HepG2 (cell line): ENCODE data around the gene NXF2. TPM values are rescaled to one million over a fixed set of nuclear protein-coding genes. Genes with fewer than 3 reads are reported as not detected.

Experiments
- ATAC-seq: fragments of 200-7000 bp; cut with Tn5 transposase; 3 replicates; pipeline ENCODE4 v1.9.1; 2020; ENCODE audit warnings: mild to moderate bottlenecking, moderate library complexity
- BruUV-seq: library from RNA; stranded (reverse); fragments of 400-500 nt; replicated peaks from 2 replicates; lab custom pipeline; 2021; lab: Mats Ljungman, UMichigan
- CTCF ChIA-PET: fragments of 300-600 bp; formaldehyde crosslinking; extraction: SDS; loops from one replicate; lab custom pipeline; 2021; ENCODE audit warnings: low total read pairs, inconsistent platforms, low intra/inter-chr PET ratio; lab: Yijun Ruan, JAX
- POLR2A ChIA-PET: fragments of 350-600 bp; sonication (Branson Sonifier 250); formaldehyde crosslinking; loops from one replicate; lab custom pipeline; 2020; ENCODE audit warnings: antibody characterized with exemption, inconsistent platforms; lab: Yijun Ruan, JAX
- DNase-seq: peaks from one replicate; pipeline ENCODE4 v3.0.0-alpha.2; 2015; ENCODE audit warnings: low spot score
- FAIRE-seq: peaks from 3 replicates; lab custom pipeline; 2011; peaks lifted over from hg19 to GRCh38; lab: Jason Lieb, UNC
- H2AFZ ChIP-seq: one replicate; pipeline ENCODE4 v1.6.1; 2011; ENCODE audit warnings: low read length, inconsistent platforms
- H3K27ac ChIP-seq: fragments of 300-600 bp; 3 replicates; pipeline ENCODE4 v1.8.0; 2011; ENCODE audit warnings: mixed run types, mild to moderate bottlenecking, mixed read lengths, low read length, inconsistent platforms; ENCODE audit not compliant: insufficient read depth; ENCODE audit errors: extremely low read length
- H3K27me3 ChIP-seq, 2 experiments: fragments of 200-600 bp in 1 of 2; 2 replicates in 1 of 2; 3 replicates in 1 of 2; pipeline versions ENCODE4 v1.6.0 to v1.8.0; 2011; ENCODE audit warnings: low read length in 2 of 2, mild to moderate bottlenecking in 2 of 2, moderate library complexity in 2 of 2, inconsistent platforms in 1 of 2; ENCODE audit not compliant: insufficient read depth in 2 of 2, control insufficient read depth in 1 of 2
- H3K36me3 ChIP-seq, 2 experiments: fragments of 200-600 bp in 1 of 2; replicated peaks in 1 of 2; 2 replicates in 1 of 2; 3 replicates in 1 of 2; pipeline versions ENCODE4 v1.5.1 to v1.8.0; 2011; ENCODE audit warnings: low read length in 2 of 2, inconsistent platforms in 1 of 2; ENCODE audit not compliant: insufficient read depth in 2 of 2, control insufficient read depth in 1 of 2
- H3K4me1 ChIP-seq: 2 replicates; pipeline ENCODE4 v1.5.1; 2012; ENCODE audit warnings: low read length, inconsistent platforms; ENCODE audit not compliant: insufficient read depth
- H3K4me2 ChIP-seq: 2 replicates; pipeline ENCODE4 v1.6.0; 2011; ENCODE audit warnings: low read depth, low read length, inconsistent platforms
- H3K4me3 ChIP-seq, 3 experiments: fragments of 200-600 bp in 1 of 3; sonication (generic), shearing (Covaris generic) in 1 of 3; replicated peaks in 1 of 3; 2 replicates each; pipeline ENCODE4 v1.5.1; 2011 to 2016; ENCODE audit warnings: low read length in 3 of 3, inconsistent platforms in 2 of 3, low read depth in 2 of 3, mild to moderate bottlenecking in 2 of 3, control low read depth in 1 of 3, mixed read lengths in 1 of 3; ENCODE audit not compliant: insufficient read depth in 1 of 3
- H3K79me2 ChIP-seq: one replicate; pipeline ENCODE4 v1.6.1; 2011; ENCODE audit warnings: low read length, inconsistent platforms; ENCODE audit not compliant: insufficient read depth
- H3K9ac ChIP-seq: 2 replicates; pipeline ENCODE4 v1.6.0; 2011; ENCODE audit warnings: mild to moderate bottlenecking, low read depth, low read length, inconsistent platforms; ENCODE audit not compliant: insufficient read depth
- H3K9me3 ChIP-seq: 2 replicates; pipeline ENCODE4 v1.5.1; 2012; ENCODE audit warnings: mild to moderate bottlenecking, low read length
- H4K20me1 ChIP-seq: 2 replicates; pipeline ENCODE4 v1.6.0; 2011; ENCODE audit warnings: inconsistent platforms, mild to moderate bottlenecking, low read length, moderate library complexity; ENCODE audit not compliant: insufficient read depth
- ISX ChIP-seq: sonication (generic); formaldehyde crosslinking; conservative IDR thresholded peaks from 2 replicates; pipeline ENCODE4 v1.5.0; 2020; ENCODE audit warnings: missing genetic modification reagents
- KAT7 ChIP-seq: IDR thresholded peaks from 2 replicates; pipeline ENCODE4 v1.6.1; 2018; ENCODE audit warnings: borderline replicate concordance, missing compliant biosample characterization
- MTF1 ChIP-seq: sonication (generic); formaldehyde crosslinking; IDR thresholded peaks from 2 replicates; pipeline ENCODE4 v1.5.0; 2020; ENCODE audit warnings: missing genetic modification reagents
- RARA ChIP-seq: IDR thresholded peaks from 2 replicates; pipeline ENCODE4 v1.6.1; 2016; ENCODE audit warnings: missing genetic modification reagents, missing compliant biosample characterization
- RBM39 ChIP-seq: fragments of 200-400 bp; formaldehyde crosslinking; IDR thresholded peaks from one replicate; pipeline ENCODE4 v1.6.1; 2018; ENCODE audit warnings: antibody characterized with exemption, mild to moderate bottlenecking, low read depth, low read length; ENCODE audit not compliant: poor library complexity, severe bottlenecking
- REPIN1 ChIP-seq: sonication (generic); formaldehyde crosslinking; IDR thresholded peaks from 2 replicates; pipeline ENCODE4 v1.8.0; 2022; ENCODE audit warnings: missing genetic modification reagents, low read depth, mild to moderate bottlenecking, borderline replicate concordance
- SMARCC2 ChIP-seq: fragments of 450-650 bp; IDR thresholded peaks from 2 replicates; pipeline ENCODE4 v1.6.1; 2017; ENCODE audit warnings: antibody characterized with exemption, mild to moderate bottlenecking
- SOX5 ChIP-seq: IDR thresholded peaks from 2 replicates; pipeline ENCODE4 v1.6.1; 2016; ENCODE audit warnings: borderline replicate concordance
- WGBS: methylation state at CpG from one replicate; pipeline ENCODE4 v1.1.6; 2017; ENCODE audit warnings: low lambda C conversion rate; 5-methylcytosine and 5-hydroxymethylcytosine counted together
- in situ Hi-C: cut with HindIII; loops from 2 replicates; pipeline ENCODE4 v1.10.0; 2017; ENCODE audit warnings: low pct_unique_long_range_greater_than_20kb; ENCODE audit not compliant: extremely low pct_ligation_motif_present
- intact Hi-C: fragments of 100-400 bp; cut with micrococcal nuclease; formaldehyde crosslinking; loops from one replicate; pipeline ENCODE4 v1.10.0; 2022; ENCODE audit not compliant: unreplicated experiment
- polyA plus RNA-seq, 8 experiments: library from polyadenylated mRNA; depleted of rRNA in 3 of 8; stranded (reverse) in 7 of 8; unstranded in 1 of 8; fragments of >200 nt; fragmentation: Illumina TruSeq in 4 of 8; extraction: Trizol in 4 of 8; gene quantifications; 2 replicates each; pipeline versions ENCODE4 v1.2.1 to v1.2.3, GENCODE V29; 2011 to 2016; ENCODE audit warnings: low read depth in 4 of 8, missing spikeins in 1 of 8, mixed read lengths in 1 of 8; ENCODE audit not compliant: insufficient read depth in 1 of 8
- total RNA-seq, 5 experiments: library from RNA; depleted of rRNA; stranded (reverse); fragments of >200 nt; fragmentation: Illumina TruSeq; extraction: Trizol; gene quantifications; 2 replicates each; pipeline ENCODE4 v1.2.3, GENCODE V29; 2016; ENCODE audit warnings: low read depth in 1 of 5
- TF ChIP-seq, protein P1 (sequence below): IDR thresholded peaks from 2 replicates; pipeline ENCODE4 v1.4.0; 2020; ENCODE audit warnings: mild to moderate bottlenecking, missing genetic modification reagents
- TF ChIP-seq, protein P2 (sequence below): fragments of 450-650 bp; IDR thresholded peaks from 2 replicates; pipeline ENCODE4 v1.6.1; 2017

The NXF2 gene
- total and polyA plus RNA-seq, 2 of the 13 experiments (the other 11 are each of a cell fraction or from before 2014, with no cell fraction given): not detected

DNA sequence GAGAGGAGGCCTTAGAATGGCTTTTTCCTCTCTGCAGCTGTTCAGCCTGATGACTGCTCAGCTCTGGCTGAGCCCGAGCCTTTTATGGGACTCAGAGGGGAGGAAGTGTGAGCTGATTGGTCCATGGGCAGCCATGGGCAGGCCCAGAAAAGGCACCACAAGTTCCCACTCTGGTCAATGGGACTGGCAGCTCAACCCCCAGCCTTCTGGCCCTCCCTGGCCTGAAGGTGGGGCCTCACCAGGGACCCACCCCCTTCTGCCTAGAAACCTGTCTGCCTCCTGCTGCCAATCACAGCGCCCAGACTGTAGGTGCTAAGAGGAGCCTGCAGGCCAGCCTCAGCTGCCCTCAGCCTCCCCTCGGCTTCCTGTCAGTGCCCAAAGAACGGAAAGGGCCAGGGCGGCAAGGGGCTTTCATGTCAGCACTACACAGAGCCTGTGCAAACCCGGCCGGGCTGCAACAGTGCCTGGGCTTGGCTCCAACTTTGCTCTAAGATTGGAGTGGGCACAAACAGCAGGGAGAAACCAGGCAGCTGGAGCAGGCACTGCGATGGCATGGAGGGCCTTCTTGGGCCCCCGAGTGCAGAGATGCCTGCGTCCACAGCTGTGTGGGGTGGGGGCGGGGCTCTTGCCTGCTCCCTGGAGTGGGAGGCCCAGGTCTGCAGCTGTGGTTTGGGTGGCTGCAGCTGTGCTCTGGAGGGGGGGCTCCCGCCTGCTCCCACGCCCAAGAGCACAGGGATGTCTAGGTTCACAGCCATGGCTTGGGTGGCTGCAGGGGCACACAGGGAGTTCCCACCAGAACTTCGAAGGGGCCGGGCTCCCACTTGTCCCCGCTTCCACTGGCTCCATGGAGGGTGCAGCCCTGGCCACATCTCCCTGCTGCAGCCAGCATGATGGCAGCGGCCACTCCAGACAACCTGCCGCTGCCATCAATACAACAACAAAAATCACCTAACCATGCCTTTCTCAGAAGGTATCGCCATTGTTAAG, 92.6 kb downstream of the NXF2 start:
- POLR2A ChIA-PET: no interaction called here

More for the DNA sequence above, 92.6 kb downstream of the NXF2 start:
- no peaks in the 10 kb centered on the region for H3K79me2 ChIP-seq
- no peak overlapping the region for H3K4me3 ChIP-seq
- WGBS: 0% methylated on average over 1 of the region's 19 CpGs
- H2AFZ ChIP-seq: no peak overlapping the region
- in situ Hi-C loops (no loop called here), intact Hi-C loops (no loop called here)
- no TSS peak for BruUV-seq
- H3K4me2 ChIP-seq: no peak overlapping the region
- no peak overlapping the region for H3K9ac ChIP-seq
- no peak overlapping the region for H3K27ac ChIP-seq
- FAIRE-seq: no peak
- H3K9me3 ChIP-seq: no peaks in the 10 kb centered on the region
- H4K20me1 ChIP-seq: no peaks in the 10 kb centered on the region
- no peaks in the 10 kb centered on the region for H3K27me3 ChIP-seq
- no peak for DNase-seq
- CTCF ChIA-PET: no interaction called here
- no peaks in the 10 kb centered on the region for H3K36me3 ChIP-seq
- no peak for ATAC-seq
- TF ChIP-seq, protein P1, sequence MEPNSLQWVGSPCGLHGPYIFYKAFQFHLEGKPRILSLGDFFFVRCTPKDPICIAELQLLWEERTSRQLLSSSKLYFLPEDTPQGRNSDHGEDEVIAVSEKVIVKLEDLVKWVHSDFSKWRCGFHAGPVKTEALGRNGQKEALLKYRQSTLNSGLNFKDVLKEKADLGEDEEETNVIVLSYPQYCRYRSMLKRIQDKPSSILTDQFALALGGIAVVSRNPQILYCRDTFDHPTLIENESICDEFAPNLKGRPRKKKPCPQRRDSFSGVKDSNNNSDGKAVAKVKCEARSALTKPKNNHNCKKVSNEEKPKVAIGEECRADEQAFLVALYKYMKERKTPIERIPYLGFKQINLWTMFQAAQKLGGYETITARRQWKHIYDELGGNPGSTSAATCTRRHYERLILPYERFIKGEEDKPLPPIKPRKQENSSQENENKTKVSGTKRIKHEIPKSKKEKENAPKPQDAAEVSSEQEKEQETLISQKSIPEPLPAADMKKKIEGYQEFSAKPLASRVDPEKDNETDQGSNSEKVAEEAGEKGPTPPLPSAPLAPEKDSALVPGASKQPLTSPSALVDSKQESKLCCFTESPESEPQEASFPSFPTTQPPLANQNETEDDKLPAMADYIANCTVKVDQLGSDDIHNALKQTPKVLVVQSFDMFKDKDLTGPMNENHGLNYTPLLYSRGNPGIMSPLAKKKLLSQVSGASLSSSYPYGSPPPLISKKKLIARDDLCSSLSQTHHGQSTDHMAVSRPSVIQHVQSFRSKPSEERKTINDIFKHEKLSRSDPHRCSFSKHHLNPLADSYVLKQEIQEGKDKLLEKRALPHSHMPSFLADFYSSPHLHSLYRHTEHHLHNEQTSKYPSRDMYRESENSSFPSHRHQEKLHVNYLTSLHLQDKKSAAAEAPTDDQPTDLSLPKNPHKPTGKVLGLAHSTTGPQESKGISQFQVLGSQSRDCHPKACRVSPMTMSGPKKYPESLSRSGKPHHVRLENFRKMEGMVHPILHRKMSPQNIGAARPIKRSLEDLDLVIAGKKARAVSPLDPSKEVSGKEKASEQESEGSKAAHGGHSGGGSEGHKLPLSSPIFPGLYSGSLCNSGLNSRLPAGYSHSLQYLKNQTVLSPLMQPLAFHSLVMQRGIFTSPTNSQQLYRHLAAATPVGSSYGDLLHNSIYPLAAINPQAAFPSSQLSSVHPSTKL (CRISPR knock-in tag): no peak
- TF ChIP-seq MTF1 (no peak), RBM39 (no peak), ISX (CRISPR knock-in tag) (no peak), REPIN1 (CRISPR knock-in tag) (no peak), KAT7 (CRISPR knock-in tag) (no peak), SMARCC2 (no peak), RARA (CRISPR knock-in tag) (no peak), SOX5 (CRISPR knock-in tag) (no peak)
- TF ChIP-seq, protein P2, sequence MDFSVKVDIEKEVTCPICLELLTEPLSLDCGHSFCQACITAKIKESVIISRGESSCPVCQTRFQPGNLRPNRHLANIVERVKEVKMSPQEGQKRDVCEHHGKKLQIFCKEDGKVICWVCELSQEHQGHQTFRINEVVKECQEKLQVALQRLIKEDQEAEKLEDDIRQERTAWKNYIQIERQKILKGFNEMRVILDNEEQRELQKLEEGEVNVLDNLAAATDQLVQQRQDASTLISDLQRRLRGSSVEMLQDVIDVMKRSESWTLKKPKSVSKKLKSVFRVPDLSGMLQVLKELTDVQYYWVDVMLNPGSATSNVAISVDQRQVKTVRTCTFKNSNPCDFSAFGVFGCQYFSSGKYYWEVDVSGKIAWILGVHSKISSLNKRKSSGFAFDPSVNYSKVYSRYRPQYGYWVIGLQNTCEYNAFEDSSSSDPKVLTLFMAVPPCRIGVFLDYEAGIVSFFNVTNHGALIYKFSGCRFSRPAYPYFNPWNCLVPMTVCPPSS: no peak
- TF ChIP-seq, all 625 proteins: peak for 0
- H3K4me1 ChIP-seq: no peaks in the 10 kb centered on the region
